ENCODE results near the gene SEMA3D.

The SEMA3D gene

GRCh38 chr7:85033263-85033662, 153.6 kb downstream of the SEMA3D start:
- no peak for TF ChIP-seq CTCF (IDR thresholded peaks at IDR 0.05; ENCODE audit: borderline replicate concordance, insufficient read depth, low read depth, low read length)
- H3K4me3 ChIP-seq (ENCODE audit: low read depth, low read length) = no peak overlapping the region

GRCh38 chr7:85031475-85031874, 155.4 kb downstream of the SEMA3D start:
- no peak overlapping the region for H3K4me3 ChIP-seq (ENCODE audit: low read depth, low read length)

DNA sequence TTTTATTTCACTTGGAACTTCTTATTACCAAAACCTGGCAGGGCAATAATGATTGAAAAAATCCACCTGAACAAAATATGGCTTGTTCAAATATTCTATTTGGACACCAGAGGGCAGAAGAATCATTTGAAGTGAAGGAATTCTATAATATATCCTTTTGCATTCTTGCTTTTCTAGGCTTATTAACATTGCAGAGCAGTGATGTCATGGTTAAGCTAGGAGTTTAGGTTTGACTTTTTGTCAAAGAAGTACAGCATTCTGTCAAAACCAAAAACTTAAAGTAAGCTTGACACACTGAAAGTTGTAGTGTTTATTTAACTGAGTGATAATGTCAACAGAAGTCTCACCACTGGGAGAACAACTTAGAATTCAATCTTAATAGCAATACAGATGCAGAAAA, 156.0 kb downstream of the SEMA3D start:
- H3K4me3 ChIP-seq (ENCODE audit: low read depth, low read length) = no peak overlapping the region
- 0 out of 2 replicates have a peak, but pooled peaks have one; percentile 2 for TF ChIP-seq CTCF (IDR thresholded peaks at IDR 0.05; ENCODE audit: borderline replicate concordance, insufficient read depth, low read depth, low read length)

More at GRCh38 chr7:85031475-85031874, 155.4 kb downstream of the SEMA3D start:
- TF ChIP-seq CTCF (IDR thresholded peaks at IDR 0.05; ENCODE audit: borderline replicate concordance, insufficient read depth, low read depth, low read length) = no peak

GRCh38 chr7:85025312-85025756, 161.5 kb downstream of the SEMA3D start:
- no peak for TF ChIP-seq CTCF (IDR thresholded peaks at IDR 0.05; ENCODE audit: borderline replicate concordance, insufficient read depth, low read depth, low read length)
- no peak overlapping the region for H3K4me3 ChIP-seq (ENCODE audit: low read depth, low read length)

DNA sequence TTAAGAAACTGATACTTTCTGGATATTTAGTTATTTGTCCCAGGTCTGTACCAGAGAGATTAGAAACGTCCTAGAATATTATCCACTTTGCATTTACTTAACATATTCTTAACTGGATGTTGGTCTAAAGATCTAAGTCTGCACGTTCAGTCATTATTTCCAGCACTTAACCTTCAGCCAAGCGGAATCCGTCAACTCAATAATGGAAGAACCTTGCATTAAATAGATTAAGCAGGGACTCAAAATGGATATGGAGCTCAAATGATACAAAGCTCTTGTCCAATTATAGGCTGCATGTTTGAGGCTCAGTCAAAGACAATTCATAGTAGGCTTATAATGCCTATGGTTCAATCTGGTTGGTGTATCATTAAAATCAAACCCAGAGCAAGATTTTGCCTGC, 162.9 kb downstream of the SEMA3D start:
- no peak for TF ChIP-seq CTCF (IDR thresholded peaks at IDR 0.05; ENCODE audit: borderline replicate concordance, insufficient read depth, low read depth, low read length)
- no peak overlapping the region for H3K4me3 ChIP-seq (ENCODE audit: low read depth, low read length)

- TF ChIP-seq CTCF (IDR thresholded peaks at IDR 0.05; ENCODE audit: borderline replicate concordance, insufficient read depth, low read depth, low read length) = peak; percentile 38; the same call in 1 of the 2 replicates
- H3K4me3 ChIP-seq (ENCODE audit: low read depth, low read length) = no peak overlapping the region
Observed at GRCh38 chr7:85023066-85023712, 163.7 kb downstream of the SEMA3D start.

DNA sequence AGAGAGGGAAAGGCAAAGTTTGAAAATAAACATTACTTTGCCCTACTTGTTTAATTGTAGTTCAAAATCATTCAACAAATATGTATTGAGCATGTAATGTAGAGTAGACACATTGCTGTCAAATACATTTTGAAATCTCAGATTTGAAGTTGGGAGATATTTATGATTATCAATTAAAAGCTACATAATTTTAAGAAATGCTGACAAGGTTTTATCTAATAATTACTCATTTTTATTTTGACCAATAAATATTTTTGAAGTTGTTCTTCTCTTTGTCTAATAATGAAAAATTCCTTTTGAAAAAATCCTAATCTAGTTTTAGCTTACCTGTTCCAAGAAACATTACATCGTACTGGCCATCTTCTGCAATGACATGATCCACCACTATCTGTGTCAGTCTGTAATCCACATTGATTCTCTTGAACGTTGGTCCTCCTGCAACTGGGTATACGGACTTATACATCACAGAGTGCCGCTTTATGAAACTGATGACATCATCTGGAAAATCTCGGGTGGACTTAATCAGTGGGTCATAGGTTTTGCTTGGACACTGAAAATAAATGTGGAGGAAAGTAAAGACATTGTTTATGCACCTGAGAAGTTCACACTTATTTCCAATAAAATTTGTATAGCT, 164.7 kb downstream of the SEMA3D start:
- no peak for TF ChIP-seq CTCF (IDR thresholded peaks at IDR 0.05; ENCODE audit: borderline replicate concordance, insufficient read depth, low read depth, low read length)
- no peak overlapping the region for H3K4me3 ChIP-seq (ENCODE audit: low read depth, low read length)

Measured in GM12875 (cell line).